ENCODE measurements around the gene CIRBP.

CIRBP gene

DNA sequence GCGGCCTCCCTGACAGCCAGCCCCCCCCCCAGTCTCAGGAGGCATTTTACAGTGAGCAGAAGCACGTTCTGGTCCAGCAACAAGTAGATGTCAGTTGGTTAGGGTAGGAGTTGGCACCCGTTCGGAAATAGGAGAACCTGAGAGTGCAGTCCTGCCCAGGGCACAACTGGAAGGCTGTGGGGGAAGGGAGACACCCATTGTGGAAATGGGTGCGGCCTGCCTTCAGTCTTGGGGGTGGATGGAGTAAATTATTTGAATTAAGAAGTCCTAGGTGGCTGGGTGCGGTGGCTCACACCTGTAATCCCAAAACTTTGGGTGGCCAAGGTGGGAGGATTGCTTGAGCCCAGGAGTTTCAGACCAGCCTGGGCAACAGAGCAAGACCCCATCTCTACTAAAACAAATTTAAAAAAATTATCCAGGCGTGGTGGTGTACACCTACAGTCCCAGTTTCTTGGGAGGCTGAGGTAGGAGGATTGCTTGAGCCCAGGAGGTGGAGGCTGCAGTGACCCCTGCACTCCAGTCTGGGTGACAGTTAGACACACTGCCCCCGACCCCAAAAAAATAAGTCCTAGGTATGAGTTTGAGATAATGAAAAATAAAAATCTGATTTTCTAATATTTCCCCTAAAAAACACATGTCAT is 1.2 kb downstream of the CIRBP start:
- DNase-seq = no peak

DNA sequence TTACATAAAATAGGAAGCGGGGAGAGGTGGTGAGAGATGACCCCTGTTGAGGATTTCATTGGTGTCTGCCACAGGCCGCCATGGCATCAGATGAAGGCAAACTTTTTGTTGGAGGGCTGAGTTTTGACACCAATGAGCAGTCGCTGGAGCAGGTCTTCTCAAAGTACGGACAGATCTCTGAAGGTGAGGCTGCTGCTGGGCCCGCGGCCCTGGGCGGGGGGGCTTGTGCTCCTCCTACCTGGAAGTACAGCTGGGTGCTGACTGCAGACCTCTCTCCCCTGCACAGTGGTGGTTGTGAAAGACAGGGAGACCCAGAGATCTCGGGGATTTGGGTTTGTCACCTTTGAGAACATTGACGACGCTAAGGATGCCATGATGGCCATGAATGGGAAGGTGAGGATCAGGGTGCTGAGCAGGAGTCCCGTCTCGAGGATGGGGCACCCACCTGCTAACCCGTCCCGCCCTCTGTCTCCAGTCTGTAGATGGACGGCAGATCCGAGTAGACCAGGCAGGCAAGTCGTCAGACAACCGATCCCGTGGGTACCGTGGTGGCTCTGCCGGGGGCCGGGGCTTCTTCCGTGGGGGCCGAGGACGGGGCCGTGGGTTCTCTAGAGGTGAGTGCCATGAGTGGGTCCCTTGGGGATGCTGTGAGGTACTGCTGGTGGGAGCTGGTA is 1.9 kb downstream of the CIRBP start:
- DNase-seq = no peak

DNA sequence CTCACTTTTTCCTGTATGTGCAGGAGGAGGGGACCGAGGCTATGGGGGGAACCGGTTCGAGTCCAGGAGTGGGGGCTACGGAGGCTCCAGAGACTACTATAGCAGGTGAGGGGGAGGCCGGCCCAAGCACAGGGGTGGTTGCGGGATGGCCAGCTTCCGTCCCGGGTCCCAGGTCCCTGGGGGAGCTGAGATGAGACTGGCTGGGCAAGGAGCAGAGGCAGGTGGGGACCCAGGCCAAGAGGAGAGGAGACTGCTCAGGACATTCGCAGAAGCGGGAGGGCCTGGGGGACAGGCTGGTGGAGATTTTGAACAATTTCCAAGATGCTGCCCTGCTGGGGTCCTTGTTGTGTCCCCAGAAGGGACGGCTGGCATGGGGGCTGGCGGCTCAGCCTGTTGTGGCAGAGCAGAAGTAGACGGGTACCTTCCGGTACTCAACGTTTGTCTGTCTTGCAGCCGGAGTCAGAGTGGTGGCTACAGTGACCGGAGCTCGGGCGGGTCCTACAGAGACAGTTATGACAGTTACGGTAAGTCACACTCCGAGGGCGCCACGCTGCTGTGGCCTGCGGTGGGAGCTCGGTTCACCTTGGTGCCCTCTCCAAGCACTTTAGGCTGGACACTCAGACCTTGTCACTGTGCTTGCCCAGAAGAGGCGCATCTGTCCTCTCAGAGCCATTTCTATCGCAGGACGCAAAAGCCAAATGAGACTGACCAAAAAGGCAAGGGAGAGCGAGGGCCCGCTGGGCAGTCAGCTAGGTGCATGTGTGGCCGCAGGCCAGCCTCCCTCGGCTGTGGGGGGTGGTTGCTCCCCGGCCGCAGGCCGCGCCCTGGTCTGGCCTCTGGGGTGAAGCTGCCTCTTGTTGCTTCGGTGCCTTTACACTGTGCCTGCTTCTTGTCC is 2.6 kb downstream of the CIRBP start:
- no peak for DNase-seq

DNA sequence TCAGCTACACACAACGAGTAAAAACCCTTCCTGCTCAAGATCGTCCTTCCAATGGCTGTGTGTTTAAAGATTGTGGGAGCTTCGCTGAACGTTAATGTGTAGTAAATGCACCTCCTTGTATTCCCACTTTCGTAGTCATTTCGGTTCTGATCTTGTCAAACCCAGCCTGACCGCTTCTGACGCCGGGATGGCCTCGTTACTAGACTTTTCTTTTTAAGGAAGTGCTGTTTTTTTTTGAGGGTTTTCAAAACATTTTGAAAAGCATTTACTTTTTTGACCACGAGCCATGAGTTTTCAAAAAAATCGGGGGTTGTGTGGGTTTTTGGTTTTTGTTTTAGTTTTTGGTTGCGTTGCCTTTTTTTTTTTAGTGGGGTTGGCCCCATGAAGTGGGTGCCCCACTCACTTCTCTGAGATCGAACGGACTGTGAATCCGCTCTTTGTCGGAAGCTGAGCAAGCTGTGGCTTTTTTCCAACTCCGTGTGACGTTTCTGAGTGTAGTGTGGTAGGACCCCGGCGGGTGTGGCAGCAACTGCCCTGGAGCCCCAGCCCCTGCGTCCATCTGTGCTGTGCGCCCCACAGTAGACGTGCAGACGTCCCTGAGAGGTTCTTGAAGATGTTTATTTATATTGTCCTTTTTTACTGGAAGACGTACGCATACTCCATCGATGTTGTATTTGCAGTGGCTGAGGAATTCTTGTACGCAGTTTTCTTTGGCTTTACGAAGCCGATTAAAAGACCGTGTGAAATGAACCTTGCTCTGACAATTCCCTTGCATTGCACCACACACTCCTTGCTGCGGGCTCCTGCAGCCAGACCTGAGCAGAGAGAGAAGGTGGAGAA is 3.5 kb downstream of the CIRBP start:
- DNase-seq = no peak

DNA sequence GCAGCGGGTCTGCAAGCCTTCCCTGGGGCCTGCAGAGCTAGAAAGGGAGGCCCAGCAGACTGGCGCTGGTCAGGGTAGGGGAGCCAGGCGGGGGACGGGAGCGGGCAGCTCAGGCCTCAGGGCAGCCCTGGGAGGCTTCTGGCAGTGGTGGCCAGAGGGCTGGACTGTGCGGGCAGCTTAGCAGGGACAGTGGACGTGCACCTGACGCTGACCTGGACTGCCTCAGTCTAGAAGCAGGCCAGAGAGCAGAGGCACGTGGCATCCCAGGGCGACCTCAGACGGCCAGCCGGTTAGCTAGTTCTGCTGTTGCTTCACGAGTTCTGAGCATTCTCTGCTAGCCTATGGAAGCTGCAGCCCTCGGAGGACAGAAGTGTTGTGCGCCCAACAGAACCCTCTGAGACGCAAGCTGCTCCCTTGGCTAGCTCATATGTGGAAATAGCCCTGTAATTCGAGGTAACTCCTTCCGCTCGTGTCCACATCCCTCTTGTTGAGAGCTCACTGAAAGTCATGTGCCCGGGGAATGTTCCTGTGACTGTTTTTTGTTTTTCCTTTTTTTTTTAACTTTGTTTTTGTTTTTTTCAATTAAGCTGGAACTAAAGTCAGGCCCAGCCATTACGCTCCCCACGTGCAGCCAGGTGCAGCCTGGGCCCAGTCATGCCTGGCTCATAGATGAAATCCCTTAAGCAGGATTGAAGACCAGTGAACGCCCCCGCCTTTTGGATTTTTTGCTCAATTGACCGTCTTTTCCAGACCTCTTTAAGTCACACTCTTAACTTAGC is 4.3 kb downstream of the CIRBP start:
- DNase-seq = no peak

DNA sequence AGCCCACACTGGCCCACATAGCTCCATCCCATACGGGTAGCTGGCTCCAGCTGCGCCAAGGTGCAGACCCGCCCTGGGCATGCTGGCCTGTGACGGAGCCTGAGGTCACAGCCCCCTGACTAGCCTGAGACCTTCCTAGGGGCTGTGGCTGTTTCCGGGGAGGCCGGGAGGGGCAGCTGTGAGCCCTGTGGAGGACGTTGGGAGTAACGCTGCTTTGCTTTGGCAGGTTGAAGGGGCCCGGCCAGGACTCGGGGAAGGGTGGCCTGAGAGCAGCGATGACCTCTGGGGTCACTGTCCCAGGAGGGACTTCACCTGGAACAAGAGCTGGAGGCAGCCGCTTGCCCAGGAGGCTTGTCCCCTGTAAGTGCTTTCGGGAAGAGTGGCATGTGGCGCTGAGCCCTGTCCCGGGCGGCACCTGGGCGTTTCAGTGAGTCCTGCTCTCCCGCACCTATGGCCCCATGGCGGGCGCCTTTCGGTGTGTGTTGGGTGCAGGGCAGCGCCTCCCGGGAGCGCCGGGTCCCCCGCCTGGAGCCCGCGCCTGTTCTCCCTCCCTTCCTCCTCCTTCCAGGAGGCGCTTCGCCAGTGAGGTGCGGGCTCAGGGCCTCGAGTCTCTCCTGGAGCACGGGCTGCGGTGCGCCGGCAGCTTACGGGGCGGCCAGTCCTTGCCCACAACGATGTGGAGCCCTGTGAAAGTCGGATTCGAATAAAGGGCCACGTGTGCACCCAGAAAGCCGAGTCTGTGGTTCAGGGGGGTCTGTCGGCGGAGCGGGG is 5.1 kb downstream of the CIRBP start:
- DNase-seq = no peak

DNA sequence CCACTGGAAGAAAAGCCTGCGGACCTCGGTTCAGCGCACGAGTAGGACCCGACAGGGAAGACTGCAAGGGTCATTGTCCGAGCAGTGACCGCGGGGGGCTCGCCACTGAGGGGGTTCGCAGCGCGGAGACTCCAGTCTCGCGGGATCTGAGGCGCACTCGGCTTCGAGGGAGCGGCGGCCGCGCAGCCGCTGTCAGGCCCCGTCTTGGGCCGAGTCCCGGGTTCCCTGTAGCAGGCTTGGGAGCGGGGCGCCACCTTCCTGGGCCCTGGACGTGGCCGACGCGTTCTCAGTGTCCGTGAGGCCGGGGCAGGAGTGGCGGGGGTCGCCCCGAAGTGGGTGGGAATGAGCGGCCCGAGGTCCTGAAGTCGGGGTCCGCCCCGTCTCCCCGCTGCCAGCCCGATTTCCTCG is 5.7 kb downstream of the CIRBP start:
- DNase-seq = no peak

DNA sequence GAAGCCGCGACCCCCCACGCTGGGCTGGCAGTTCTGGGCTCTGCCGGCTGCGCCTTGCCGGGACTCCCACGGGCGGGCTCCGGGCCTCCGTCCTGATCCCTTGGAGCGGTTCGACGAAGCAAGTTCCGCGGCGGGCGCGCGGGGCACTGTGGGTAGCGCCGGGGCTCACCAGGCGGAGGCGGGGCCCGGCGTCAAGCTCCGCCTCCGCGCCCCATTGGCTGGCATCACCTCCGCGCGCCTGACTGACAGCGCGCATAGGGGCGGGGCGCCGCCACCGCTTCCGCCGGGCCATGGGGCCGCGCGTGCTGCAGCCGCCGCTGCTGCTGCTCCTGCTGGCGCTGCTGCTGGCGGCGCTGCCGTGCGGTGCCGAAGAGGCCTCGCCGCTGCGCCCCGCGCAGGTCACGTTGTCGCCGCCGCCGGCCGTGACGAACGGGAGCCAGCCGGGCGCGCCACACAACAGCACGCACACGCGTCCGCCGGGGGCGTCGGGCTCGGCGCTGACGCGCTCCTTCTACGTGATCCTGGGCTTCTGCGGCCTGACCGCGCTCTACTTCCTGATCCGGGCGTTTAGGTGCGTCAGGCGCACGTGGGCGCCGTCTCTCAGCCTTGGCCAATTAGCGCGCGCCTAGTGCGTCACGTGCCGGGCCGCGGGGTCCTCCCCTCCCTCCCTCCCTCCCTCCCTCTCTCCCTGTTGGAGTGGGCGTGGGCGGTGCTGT is 6.3 kb downstream of the CIRBP start, which contains the start of gene FAM174C:
Gene FAM174C, plus strand, starts transcription at position 271 of the 716 bp plus-strand sequence. Its CDS starts 20 bp downstream, at position 291.
- DNase-seq = peak; percentile 80

DNA sequence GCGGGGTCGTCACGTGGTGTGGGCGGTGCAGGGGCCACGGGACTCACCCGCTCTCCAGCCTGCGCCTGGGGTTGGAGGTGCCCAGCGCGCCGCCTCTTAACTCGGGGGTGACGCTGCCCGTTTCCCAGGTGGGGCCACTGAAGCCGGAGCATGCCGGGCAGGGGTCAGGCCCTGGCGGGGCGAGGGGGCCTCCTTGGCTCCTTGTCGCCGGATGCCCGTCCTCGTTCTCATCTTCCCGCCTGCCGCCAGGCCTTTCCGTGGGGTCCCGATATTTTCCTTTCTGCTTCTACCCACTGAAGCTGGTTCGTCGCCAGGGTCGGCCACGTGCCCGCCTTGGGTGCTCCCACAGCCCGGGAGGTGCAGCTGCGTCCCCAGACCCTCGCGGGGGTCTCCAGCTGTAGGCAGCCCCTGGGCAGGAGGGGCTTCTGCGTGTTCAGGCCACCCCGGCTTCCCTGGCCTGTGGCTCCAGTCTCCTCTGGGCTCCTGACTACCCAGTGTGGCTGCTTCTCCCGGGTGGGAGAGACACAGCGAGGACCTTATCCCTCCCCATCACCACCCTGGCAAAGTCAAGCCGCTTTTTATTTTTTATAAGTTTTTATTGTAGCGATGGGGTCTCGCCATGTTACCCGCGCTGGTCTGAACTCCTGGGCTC is 7.0 kb downstream of the CIRBP start:
- DNase-seq = no peak

DNA sequence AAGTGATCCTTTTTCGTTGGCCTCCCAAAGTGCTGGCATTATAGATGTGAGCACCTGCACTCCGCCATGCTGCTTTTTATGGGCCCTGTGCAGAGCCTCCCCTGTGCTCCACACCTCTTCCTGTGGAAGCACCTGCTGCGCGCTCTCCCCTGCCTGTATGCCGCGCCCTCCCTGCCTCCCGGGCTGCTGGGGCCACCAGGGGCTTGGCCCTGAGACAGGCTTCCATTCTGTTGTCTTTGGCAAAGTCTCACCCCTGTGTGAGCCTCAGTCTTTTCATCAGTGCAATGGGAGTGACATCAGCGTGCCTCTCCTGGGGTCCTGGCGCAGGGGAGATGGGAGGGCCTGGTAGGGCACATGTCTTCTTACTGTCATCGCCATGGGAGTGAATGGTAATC is 7.5 kb downstream of the CIRBP start:
- DNase-seq = no peak

DNA sequence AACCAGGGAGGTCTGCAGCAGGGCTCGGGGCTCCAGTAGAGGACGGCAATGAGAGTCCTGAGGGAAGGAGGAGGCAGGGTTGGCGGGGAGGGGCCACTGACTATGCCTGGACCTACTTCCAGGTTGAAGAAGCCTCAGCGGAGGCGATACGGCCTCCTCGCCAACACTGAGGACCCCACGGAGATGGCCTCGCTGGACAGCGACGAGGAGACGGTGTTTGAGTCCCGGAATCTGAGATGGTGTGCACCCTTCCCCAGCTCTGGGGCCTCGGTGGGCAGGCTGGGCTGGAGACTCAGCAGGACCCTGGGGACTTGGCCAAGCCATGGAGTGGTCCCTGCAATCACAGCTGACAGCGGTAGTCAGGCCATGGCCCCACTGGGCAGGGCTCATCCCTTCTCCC is 7.9 kb downstream of the CIRBP start:
- no peak for DNase-seq

DNA sequence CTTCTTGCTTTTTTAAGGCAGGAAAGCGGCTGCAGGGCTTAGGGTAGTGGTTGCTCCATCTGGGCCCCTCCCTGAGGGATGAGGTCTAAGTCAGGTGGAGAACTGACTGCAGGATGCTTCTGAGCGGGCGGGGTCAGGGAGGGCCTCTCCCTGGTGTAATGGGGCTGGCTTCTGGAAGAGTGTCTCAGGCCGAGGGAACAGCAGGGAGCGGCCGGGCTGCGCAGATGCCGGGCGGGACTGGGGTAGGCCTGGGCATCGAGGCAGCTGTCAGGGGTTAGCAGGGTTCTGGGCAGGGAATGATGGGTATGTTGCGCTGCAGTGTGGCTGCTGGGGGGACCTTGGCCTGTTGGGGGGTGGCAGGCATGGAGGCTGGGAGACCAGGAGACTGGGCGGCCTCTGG is 8.9 kb downstream of the CIRBP start:
- no peak for DNase-seq

DNA sequence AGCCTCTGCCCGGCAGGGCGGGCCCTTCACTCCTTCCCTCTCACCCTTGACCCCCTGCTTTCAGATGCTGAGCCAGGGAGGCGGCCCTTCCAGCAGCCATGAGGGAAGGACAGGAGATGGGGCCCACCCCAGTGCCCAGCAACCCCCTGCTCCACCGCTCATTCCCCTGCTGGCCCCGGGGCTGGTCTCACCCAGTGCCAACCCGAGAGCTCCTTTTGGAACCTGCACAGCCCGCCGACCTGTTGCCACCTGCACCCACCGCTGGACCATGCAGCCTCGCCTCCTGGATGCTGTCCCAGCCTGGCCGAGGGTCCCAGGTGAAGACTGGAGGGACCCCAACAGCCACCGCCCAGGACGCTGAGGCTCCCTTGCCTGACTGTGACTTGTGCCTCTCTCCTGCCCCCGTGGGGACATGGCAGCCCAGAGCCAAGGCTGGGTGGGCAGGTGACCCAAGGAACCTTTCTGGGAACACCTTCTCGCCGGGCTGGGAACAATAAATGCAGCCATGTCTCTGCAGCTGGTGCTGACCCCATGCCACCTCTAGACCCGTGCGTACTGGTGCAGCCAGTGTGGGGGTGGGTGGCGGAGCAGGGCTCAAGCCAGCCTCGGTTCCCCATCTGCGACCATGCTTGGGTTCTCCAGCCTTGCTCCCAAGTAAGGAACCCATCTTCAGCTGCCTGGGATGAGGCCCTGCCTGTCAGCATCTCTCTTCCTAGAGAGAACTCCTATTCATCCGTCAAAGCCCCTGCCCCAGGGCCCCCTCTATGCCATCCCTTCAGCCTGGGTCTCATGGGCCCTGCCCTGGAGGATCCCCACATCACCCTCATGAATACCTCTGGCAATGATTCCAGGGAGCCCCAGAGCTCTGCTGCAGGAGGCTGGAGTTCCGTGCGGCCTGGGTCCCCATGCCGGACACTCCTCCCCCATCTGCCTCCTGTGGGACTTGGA is 9.9 kb downstream of the CIRBP start:
- no peak for DNase-seq

DNA sequence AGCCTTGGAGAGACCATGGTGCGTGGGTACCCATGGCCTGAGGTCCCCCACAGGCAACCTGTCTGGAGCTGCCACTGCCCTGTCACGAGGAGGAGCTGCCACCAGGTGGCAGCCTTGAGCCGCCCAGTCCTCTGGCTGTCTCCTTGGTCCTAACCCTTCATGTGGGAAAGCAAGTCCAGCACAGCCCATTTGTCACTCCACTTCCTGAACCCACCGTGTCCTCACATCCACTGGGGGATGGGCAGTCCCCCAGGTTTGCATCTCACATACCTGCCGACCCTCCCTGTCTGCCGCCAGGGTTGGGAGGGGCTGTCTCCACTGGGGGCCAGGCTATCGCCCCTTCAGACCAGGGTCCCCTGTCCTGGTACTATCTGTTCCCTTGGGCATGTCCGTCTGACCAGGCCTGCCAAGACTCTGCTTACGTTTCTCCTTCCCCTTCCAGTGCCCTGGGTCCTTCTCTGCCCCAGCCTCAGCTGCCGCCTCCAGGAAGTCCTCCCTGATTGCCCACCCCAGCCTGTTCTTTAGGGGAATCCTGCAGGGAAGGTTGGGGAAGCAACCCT is 10.7 kb downstream of the CIRBP start:
- DNase-seq = peak; percentile 37

DNA sequence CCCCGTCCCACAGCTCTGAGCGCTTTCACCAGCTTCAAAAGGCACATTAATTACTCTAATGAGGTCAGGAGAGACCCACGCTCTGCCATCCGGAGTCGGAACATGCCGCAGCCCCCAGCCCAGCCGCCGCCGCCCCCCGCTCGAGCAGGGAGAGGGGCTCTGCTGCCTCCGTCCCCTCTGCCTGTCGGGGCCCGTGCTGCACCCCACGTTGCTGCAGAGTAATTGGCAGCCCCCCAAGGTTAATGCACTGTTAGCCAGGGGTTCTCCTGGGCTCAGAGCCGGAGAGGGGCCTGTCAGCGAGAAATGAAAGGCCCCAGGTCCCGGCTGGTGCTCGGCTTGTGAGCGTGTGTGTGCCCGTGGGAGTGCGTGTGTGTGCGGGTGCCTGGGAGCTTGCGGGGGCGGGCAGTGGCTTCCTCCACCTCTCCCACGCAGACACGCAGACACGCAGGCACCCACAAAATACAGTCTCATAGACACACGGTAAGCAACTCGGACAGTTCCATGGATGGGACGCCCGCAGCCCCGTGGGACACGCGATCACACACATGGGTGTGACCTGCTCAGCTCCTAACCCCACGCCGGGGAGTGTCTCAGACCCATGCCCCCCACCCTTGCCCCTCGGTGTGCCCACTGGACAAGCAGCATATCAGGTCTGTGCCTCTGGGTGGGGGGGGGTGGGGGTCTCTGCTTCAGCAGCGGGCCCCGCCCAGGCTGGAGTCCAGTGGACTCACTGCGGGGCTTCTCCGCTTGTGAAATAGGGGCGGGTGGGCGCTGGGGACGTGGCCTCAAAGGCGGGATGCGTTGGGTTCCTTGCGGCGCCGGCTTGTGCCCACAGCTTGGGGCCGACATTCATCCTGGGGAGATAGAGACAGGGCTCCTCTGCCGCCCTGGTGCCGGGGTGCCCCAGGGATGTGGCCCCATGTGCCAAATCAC is 11.8 kb downstream of the CIRBP start:
- DNase-seq = no peak

DNA sequence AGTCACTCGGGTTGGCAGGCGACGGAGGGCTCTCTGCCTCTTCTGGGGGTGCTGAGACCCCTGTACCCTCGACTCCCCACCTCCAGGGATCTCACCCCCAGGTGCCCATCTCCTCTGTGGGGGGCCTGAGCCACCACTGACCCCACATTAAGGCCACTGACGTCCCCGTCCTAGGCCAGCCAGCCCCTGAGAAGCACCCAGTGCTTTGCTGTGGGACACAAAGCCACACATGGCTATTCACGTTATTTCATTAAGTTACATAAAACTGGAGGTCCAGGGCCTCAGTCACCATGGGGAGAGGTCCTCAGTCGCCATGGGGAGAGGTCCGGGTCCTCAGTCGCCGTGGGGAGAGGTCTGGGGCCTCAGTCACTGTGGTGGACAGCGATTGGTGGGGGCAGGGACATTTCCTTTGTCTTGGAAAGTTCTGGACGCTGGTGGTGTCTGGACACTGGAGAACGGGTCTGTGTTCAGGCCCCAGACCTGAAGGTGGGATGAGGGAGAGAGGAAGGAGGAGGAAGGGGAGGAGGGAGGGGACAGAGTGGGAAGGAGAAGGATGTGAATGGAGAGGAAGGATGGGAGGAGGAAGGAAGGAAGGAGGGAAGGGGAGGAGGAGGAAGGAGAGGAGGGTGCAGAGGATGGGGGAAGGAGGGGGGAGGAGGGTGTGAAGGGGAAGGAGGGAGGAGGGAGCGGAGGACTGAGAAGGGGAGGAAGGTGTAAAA is 12.6 kb downstream of the CIRBP start:
- DNase-seq = no peak
